Liver (tissue), 9 donors: ENCODE results near the gene ELF1. TPM values are rescaled to one million over a fixed set of nuclear protein-coding genes. Genes with fewer than 3 reads are reported as not detected.

ENCODE experiments used
- DNase-seq: peaks from one replicate; pipeline ENCODE4 v3.0.0-alpha.2; 2017; ENCODE audit warnings: low spot score
- H3K27ac ChIP-seq, 2 donors: one replicate each; pipeline ENCODE4 v1.7.0; 2013; ENCODE audit warnings: inconsistent platforms in 2 of 2, low read length in 2 of 2, control low read depth in 1 of 2, low read depth in 1 of 2, mild to moderate bottlenecking in 1 of 2
- H3K27me3 ChIP-seq, 4 donors: one replicate each; pipeline versions ENCODE4 v1.6.1 to v1.7.0; 2013; ENCODE audit warnings: low read length in 3 of 4, inconsistent platforms in 1 of 4, mild to moderate bottlenecking in 1 of 4, moderate library complexity in 1 of 4; ENCODE audit not compliant: control insufficient read depth in 4 of 4, insufficient read depth in 4 of 4
- H3K36me3 ChIP-seq, 4 donors: one replicate each; pipeline versions ENCODE4 v1.6.1 to v1.7.0; 2013; ENCODE audit warnings: low read length in 3 of 4, mild to moderate bottlenecking in 3 of 4, low read depth in 1 of 4, moderate library complexity in 1 of 4; ENCODE audit not compliant: control insufficient read depth in 4 of 4, insufficient read depth in 3 of 4
- H3K4me1 ChIP-seq, 4 donors: one replicate each; pipeline versions ENCODE4 v1.6.1 to v1.7.0; 2013; ENCODE audit warnings: low read length in 3 of 4, mild to moderate bottlenecking in 3 of 4, moderate library complexity in 1 of 4; ENCODE audit not compliant: control insufficient read depth in 4 of 4, insufficient read depth in 4 of 4
- H3K4me3 ChIP-seq, 3 donors: one replicate each; pipeline versions ENCODE4 v1.6.1 to v1.7.0; 2013; ENCODE audit warnings: low read length in 3 of 3, control low read depth in 1 of 3, low read depth in 1 of 3, mild to moderate bottlenecking in 1 of 3
- H3K9ac ChIP-seq, 2 donors: one replicate each; pipeline ENCODE4 v1.7.0; 2013; ENCODE audit warnings: low read length in 2 of 2, mild to moderate bottlenecking in 2 of 2, moderate library complexity in 2 of 2, control low read depth in 1 of 2, low read depth in 1 of 2
- H3K9me3 ChIP-seq, 4 donors: one replicate each; pipeline versions ENCODE4 v1.6.1 to v1.7.0; 2013; ENCODE audit warnings: low read length in 3 of 4; ENCODE audit not compliant: control insufficient read depth in 4 of 4
- CTCF ChIP-seq: fragments of 150-350 bp; IDR thresholded peaks from 2 replicates; pipeline ENCODE4 v1.5.1; 2017; ENCODE audit warnings: improper control_type of control experiment, low read depth, low read length; ENCODE audit not compliant: missing input control
- EGR1 ChIP-seq, 2 donors: IDR thresholded peaks; 2 replicates each; pipeline ENCODE4 v1.6.1; 2016 to 2018; ENCODE audit warnings: antibody characterized with exemption in 2 of 2, low read depth in 2 of 2
- FOXA1 ChIP-seq: IDR thresholded peaks from 2 replicates; pipeline ENCODE4 v1.6.1; 2016; ENCODE audit warnings: antibody characterized with exemption
- FOXA2 ChIP-seq: IDR thresholded peaks from 2 replicates; pipeline ENCODE4 v1.6.1; 2016; ENCODE audit warnings: antibody characterized with exemption
- GABPA ChIP-seq, 2 donors: IDR thresholded peaks in 1 of 2; conservative IDR thresholded peaks in 1 of 2; 2 replicates each; pipeline ENCODE4 v1.6.1; 2016; ENCODE audit warnings: antibody characterized with exemption in 2 of 2, mild to moderate bottlenecking in 1 of 2, moderate library complexity in 1 of 2
- HNF4A ChIP-seq, 2 donors: conservative IDR thresholded peaks; 2 replicates each; pipeline ENCODE4 v1.6.1; 2016; ENCODE audit warnings: antibody characterized with exemption in 2 of 2, mild to moderate bottlenecking in 2 of 2
- HNF4G ChIP-seq: IDR thresholded peaks from 2 replicates; pipeline ENCODE4 v1.6.1; 2016; ENCODE audit warnings: antibody characterized with exemption
- JUND ChIP-seq, 2 donors: IDR thresholded peaks; 2 replicates each; pipeline ENCODE4 v1.6.1; 2016; ENCODE audit warnings: antibody characterized with exemption in 2 of 2
- MAX ChIP-seq: IDR thresholded peaks from 2 replicates; pipeline ENCODE4 v1.6.1; 2016; ENCODE audit warnings: antibody characterized with exemption
- RAD21 ChIP-seq, 2 donors: IDR thresholded peaks; 2 replicates each; pipeline ENCODE4 v1.6.1; 2016; ENCODE audit warnings: antibody characterized with exemption in 2 of 2, mild to moderate bottlenecking in 2 of 2
- REST ChIP-seq: IDR thresholded peaks from 2 replicates; pipeline ENCODE4 v1.6.1; 2016; ENCODE audit warnings: antibody characterized with exemption, mild to moderate bottlenecking
- RXRA ChIP-seq, 2 donors: IDR thresholded peaks; 2 replicates each; pipeline ENCODE4 v1.6.1; 2017 to 2018; ENCODE audit warnings: antibody characterized with exemption in 2 of 2, mild to moderate bottlenecking in 1 of 2
- SP1 ChIP-seq: IDR thresholded peaks from 2 replicates; pipeline ENCODE4 v1.6.1; 2018; ENCODE audit warnings: antibody characterized with exemption, mild to moderate bottlenecking
- TAF1 ChIP-seq: conservative IDR thresholded peaks from 2 replicates; pipeline ENCODE4 v1.6.1; 2016; ENCODE audit warnings: antibody characterized with exemption, mild to moderate bottlenecking
- YY1 ChIP-seq: IDR thresholded peaks from 2 replicates; pipeline ENCODE4 v1.6.1; 2016; ENCODE audit warnings: antibody characterized with exemption, mild to moderate bottlenecking
- WGBS: extraction: QIAGEN DNeasy Blood & Tissue Kit; methylation state at CpG from one replicate; pipeline ENCODE4 v1.1.7; 2013; 5-methylcytosine and 5-hydroxymethylcytosine counted together
- polyA plus RNA-seq, 2 donors: library from polyadenylated mRNA; stranded (reverse) in 1 of 2; unstranded in 1 of 2; fragments of 200-250 nt in 1 of 2; fragments of >200 nt in 1 of 2; fragmentation: Nextera tagmentation in 1 of 2; extraction: Ambion mirVana in 1 of 2; gene quantifications; one replicate each; pipeline versions ENCODE4 v1.2.1 to v1.2.3, GENCODE V29; 2013 to 2015
- total RNA-seq, 2 donors: library from RNA; depleted of rRNA; stranded (reverse); fragments of >200 nt; gene quantifications; one replicate each; pipeline ENCODE4 v1.2.3, GENCODE V29; 2014
- TF ChIP-seq, protein P1 (sequence below): IDR thresholded peaks from 2 replicates; pipeline ENCODE4 v1.6.1; 2016; ENCODE audit warnings: antibody characterized with exemption
- TF ChIP-seq, protein P2 (sequence below): IDR thresholded peaks from 2 replicates; pipeline ENCODE4 v1.6.1; 2016; ENCODE audit warnings: antibody characterized with exemption
- donor health status: healthy.
- donor health status: healthy.
- donor health status: healthy.
- donor health status: healthy.
- donor health status: healthy.

Gene ELF1
- total and polyA plus RNA-seq, 4 donors: 15.3 to 57.2 (median 26.5) TPM

- TF ChIP-seq, protein P1, sequence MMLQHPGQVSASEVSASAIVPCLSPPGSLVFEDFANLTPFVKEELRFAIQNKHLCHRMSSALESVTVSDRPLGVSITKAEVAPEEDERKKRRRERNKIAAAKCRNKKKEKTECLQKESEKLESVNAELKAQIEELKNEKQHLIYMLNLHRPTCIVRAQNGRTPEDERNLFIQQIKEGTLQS: no peak
- TF ChIP-seq JUND (IDR thresholded peaks at IDR 0.05): no peak
These were observed 57.3 kb downstream of the ELF1 start (continued) for GRCh38 chr13:40961826-40962225.

DNA sequence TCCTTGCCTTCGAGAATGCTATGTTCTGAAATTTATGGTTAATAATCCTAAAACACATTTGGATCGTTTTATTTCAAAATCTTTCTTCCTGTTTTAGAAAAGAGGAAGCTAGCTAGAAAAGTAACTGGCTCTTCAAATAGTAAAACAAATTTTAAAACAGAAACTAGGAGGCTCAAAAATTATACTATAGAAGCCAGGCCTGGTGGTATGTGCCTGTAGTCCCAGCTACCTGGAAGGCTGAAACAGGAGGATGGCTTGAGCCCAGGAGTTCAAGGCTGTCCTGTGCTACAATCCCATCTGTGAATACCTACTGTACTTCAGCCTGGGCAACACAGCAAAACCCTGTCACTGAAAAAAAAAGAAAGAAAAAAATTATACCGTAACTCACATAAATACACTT lies 57.9 kb downstream of the ELF1 start:
- DNase-seq: no peak
- Histone ChIP-seq H3K9me3 (no peaks in the 10 kb centered on the region), H3K4me1 (peaks cover 0 to 8% (median 4%) of the 10 kb centered on the region in 4 donors), H3K36me3 (peaks cover 2 to 13% (median 12%) of the 10 kb centered on the region in 4 donors), H3K4me3 (no peak overlapping the region), H3K27ac (peak overlapping the region in 1 of 2 donors; percentile 1), H3K27me3 (no peaks in the 10 kb centered on the region), H3K9ac (no peak overlapping the region)
- WGBS: 74% methylated on average over 3 of the region's 3 CpGs
- TF ChIP-seq REST (no peak), FOXA2 (no peak), RXRA (IDR thresholded peaks at IDR 0.05) (no peak), SP1 (no peak), YY1 (no peak), GABPA (IDR thresholded peaks at IDR 0.05 in 1 of 2, conservative IDR thresholded peaks at IDR 0.05 in 1 of 2) (no peak), MAX (no peak), CTCF (no peak)
- TF ChIP-seq, protein P2, sequence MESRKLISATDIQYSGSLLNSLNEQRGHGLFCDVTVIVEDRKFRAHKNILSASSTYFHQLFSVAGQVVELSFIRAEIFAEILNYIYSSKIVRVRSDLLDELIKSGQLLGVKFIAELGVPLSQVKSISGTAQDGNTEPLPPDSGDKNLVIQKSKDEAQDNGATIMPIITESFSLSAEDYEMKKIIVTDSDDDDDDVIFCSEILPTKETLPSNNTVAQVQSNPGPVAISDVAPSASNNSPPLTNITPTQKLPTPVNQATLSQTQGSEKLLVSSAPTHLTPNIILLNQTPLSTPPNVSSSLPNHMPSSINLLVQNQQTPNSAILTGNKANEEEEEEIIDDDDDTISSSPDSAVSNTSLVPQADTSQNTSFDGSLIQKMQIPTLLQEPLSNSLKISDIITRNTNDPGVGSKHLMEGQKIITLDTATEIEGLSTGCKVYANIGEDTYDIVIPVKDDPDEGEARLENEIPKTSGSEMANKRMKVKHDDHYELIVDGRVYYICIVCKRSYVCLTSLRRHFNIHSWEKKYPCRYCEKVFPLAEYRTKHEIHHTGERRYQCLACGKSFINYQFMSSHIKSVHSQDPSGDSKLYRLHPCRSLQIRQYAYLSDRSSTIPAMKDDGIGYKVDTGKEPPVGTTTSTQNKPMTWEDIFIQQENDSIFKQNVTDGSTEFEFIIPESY: no peak

DNA sequence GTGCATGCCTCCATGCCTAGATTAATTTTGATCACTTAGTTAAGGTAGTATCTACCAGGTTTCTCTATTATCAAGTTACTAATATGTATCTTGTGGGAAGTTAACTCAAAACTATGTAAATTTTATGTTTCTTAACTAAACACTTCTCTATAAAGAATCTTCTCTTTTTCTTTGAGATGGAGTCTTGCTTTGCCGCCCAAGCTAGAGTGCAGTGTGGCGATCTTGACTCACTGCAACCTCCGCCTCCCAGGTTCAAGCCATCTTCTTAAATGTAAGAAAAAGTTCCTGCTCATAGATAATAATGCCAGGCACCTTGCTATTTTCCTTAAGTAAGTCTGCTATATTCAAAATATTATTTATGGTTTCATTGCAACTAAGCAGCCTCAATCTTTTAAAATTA lies 58.4 kb downstream of the ELF1 start:
- H3K36me3 ChIP-seq: peaks cover 2 to 13% (median 12%) of the 10 kb centered on the region in 4 donors
- H3K4me3 ChIP-seq: no peak overlapping the region
- H3K4me1 ChIP-seq: peaks cover 0 to 8% (median 4%) of the 10 kb centered on the region in 4 donors
- no peak overlapping the region for H3K27ac ChIP-seq
- no peaks in the 10 kb centered on the region for H3K27me3 ChIP-seq
- no peak for DNase-seq
- H3K9ac ChIP-seq: no peak overlapping the region
- H3K9me3 ChIP-seq: no peaks in the 10 kb centered on the region
- WGBS: 92% methylated on average over 3 of the region's 3 CpGs
- TF ChIP-seq TAF1 (no peak), RXRA (IDR thresholded peaks at IDR 0.05) (no peak), HNF4A (conservative IDR thresholded peaks at IDR 0.05) (no peak), SP1 (no peak), RAD21 (IDR thresholded peaks at IDR 0.05) (no peak), FOXA1 (no peak), HNF4G (no peak), EGR1 (IDR thresholded peaks at IDR 0.05; ENCODE audit: low read depth in 2 of 2) (no peak), MAX (no peak), CTCF (no peak)
- TF ChIP-seq, protein P1: no peak
